ENCODE data around the gene MAP3K7CL.
"Not testable (repeated sequence)": the region's sequence is repeated elsewhere in the genome, so short reads cannot be mapped to it uniquely, and the experiment has no call there.

Gene MAP3K7CL

DNA sequence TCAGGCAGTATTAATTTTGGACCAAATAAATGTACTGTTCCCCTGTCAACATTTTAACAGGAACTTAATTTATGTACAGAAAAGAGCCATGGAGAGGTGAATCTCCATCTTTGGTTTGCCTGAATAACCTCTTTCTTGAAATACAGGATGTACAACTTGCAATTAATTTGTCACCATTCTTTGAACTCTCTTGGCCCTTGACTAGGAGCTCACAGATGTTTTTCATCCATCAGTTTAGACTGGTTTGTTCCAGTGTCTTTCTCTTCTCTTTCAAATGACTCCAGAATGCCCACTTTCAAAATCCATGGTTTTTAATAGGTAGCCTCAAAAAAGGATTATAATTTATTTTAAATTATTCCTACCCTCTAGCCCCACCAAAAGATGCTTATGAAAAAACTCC lies 5.0 kb downstream of the MAP3K7CL start:
- no peak for DNase-seq

DNA sequence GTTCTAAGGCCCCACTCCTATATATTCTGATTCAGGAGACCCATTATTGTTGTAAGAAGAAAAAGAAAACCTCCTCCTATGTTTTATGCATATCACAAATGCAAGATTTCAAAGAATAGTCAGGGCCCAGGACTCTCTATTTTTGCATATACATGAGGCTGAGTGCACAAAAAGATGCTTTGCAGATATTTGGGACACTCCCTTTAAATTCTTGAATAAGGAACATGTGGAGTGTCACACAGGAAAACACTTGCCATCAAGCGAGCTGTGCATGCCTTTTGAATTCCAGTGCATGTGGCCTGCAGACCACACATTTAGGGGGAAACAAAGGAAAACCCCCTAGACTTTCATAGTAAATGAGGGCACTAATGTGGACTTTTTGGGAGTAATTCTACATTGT lies 5.6 kb downstream of the MAP3K7CL start:
- no peak for DNase-seq

DNA sequence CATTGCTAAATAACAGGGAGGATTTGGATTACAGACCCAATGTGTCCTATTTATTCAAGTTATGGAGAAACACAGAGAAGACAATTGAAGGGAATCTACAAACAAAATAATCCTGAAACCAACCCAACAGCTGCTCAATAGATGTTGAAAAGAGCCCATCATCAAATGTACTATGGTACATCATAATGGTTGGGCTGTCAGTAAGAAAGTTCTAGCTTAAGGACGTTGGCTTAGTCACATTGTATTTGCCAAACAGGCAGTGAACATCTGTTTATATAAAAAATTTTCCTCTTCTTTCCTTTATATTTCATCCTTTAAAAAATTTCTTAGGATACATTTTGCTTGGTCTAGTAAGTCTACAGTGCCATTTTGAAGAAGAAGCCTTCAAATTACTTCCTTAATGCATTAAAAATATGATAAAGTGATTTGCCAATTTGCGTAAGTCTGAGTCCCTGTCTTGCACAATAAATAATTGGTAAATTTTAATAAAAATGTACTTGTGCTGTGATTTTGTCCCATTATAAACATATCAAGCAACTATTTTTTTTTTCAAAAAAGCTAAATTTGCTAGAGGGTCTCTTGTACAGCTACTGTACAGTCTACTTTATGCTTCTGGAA lies 14.4 kb downstream of the MAP3K7CL start:
- DNase-seq: no peak

DNA sequence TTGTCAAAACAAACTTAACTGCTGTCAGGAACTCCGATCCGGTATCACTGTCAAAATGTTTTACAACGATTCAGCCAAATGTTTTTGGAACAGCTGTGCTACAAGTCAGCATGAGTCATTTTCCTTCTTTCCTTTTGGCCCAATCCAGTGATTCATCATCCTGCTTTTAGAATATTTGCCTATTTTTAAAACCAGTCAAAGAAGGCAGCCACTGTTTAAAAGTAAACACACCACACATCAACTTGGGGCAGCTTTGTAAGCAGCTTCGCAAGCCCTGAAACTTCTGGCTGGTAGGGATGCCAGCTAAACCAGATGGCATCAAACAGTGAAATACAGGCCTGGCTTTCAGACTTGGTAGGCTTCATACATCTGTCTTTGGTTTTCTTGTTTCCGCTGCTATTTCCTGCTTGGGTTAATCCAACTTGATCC lies 14.9 kb downstream of the MAP3K7CL start:
- DNase-seq: no peak

DNA sequence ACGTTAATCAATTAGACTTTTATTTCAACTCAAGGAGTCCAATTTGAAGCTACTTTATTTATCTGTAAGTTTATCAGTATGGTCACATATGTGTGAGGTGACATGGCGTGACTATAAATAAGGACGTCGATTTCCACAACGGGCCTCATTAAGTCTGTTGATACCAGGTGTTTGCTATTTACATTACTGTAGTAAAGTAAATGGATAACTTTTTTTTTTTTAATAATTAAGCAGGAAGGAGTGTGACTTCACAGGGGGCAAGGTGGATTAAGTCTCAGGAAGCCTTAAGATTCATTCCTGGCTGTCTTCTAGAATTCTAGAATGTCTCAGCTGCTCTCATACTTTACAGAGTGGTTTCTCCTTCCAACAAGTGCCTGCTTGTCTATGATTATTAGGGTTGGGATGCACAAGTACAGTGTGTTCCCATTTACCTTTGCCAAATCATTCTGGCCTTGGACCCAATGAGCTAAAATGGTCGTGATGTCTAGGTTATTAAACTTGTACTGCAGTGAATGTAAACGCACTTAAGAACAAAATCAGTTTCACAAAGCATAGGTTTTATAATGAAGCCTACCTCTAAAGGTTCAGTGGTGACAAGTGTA lies 15.5 kb downstream of the MAP3K7CL start:
- no peak for DNase-seq

DNA sequence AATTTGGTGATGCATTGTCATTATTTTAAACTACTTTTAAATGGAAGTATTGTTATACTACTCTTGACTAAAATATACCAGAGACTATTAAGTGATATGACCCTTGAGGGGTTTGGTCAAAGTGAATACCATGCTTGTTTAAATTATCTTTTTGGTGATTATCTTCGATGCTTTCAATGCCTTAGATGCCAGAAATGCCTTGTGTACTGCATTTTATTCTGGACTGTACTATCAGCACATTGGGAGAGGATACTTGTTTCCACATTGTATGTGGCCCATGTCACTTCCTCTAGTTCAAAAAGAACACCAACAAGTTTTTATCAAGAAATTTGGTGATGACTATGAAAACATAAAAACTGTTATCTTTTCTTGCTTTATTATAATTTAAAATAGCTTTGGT lies 16.3 kb downstream of the MAP3K7CL start:
- DNase-seq: no peak

DNA sequence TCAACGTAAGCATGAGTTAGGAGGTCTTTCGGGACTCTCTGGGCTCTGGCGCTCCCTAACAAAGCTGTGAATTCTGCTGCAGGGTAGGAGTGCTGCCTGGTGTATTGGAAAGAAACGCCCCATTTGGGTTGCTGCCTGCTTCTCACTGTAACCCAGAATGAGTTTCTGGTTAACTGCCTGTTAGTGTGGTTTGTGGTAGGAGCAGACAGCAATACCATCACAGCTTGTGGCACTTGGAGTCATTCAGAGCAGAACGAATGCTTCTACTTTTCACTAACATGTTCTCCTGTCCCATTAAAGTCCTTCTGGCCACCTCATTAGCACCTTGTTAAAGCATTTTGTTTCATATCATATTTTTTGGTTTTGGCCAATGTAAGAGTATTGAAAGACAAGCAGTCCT lies 18.1 kb downstream of the MAP3K7CL start:
- DNase-seq: no peak

DNA sequence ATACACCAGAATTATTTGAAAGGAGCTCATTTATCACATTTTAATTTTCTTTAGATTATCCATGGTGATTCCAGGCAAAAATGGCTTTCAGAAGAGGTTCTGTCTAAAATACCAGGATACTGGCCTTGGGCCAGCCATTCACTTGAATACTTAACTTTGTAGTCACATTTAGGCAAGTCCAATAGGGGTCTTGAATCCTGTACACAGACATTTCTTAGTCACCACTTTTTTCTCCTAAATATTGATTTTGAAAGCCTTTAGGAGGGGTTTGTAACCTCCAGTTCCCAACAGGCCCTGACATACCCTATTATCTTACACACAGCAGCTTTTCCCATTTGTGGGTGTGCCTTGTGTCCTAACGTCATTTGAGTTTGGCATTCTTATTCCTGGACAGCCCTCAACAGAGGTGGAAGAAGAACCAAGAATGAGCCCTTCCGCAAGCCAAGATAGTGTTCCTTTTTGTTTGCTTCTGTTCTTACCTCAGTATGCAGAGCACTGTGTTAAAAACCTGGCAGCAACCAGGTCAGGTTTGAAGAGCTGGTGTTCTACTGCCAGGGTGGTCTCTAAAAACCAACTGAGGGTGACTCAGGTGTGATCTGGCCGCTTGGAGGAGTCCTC lies 19.5 kb downstream of the MAP3K7CL start:
- DNase-seq: no peak

DNA sequence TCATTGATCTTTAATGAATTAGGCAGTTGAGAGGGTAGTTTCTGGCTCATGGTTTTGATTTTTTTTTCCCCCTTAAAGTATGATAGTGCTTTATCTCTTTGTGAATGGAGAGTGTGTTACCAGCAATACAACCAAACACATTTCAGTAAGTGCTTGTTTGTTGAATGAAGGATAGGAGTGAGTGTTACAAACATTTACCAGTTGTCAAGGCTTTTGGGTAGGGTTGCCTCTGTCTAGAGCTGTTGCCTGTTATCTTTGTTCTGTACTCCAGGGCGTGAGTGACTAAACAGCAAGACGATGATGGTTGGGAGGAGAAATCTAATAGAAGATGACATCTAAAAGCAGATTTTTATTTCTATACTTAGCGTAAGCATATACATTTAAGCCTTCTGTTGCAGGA lies 21.5 kb downstream of the MAP3K7CL start:
- DNase-seq: no peak

DNA sequence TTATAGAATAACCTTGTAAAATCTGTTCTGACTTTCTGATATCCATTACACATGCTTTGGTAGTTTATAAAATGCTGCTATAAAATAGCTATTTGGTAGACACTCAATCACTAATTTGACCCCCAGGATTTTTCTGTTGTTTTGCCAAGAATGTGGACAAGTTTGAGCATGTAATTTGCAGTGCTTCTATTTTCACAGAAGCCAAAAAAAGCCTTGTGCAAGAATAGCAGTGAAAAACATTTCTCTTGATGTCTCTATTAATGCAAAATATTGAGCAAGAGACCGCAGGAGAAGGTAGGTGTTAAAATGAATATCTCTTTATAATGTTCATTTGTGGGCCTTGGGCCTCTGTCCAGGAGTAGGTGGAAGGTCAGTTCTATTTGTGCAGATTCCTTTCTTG lies 22.5 kb downstream of the MAP3K7CL start:
- DNase-seq: no peak

DNA sequence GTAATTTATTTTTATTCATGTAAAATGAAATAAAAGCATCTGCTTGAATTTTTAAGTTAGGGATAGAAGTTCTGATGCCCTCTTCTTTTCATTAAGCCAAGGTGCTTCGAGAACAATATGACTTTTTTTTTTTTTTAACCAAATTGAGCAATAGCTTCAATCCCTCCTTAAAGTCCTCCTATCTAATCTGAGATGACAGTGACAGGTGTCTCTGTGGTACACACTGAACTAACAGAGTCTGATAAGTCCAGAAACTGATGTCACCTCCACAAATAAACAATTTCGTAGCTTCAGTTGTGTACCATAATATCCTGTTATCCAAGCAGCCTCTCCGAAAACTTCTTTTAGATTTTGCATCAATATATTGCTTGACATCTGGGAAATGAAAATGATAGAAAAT lies 23.8 kb downstream of the MAP3K7CL start:
- DNase-seq: no peak

DNA sequence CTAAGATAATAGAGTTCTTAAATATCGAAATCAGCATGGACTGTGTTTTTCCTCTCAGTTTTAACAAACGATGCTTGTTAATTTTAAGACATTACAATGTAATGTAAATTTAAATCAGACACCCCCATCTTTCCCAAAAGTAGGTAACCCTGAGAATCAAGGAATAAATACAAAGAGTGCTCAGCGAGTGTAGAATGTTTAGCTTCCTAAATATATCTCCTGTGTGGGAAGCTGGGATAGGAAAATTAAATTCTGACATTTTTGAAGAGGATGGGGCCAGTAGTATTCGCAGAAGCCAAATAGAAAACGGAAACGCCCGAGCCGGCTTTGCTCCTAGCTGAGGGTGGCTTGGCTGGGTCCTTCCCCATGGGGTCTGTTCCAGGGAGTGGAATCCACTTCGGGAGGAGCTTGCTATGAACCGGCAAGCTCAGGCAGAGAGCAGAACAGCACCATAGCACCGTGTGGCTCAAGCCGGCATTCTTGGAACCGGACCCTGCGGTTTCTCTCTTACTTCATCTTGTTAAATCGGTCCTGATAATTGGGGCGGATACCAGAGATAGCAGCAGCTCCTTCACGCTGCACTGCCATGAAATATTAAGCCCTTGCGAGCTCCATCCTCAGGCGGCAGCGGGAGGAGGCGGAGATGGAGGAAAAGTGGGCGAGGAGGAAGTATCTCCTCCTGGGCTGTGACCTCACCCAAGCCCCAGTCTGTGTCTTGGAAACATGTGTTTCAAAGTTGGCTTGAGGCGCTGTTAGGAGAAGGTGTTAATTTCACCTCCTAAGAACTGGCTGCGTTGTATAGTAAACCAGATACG lies 24.9 kb downstream of the MAP3K7CL start:
- DNase-seq: no peak

DNA sequence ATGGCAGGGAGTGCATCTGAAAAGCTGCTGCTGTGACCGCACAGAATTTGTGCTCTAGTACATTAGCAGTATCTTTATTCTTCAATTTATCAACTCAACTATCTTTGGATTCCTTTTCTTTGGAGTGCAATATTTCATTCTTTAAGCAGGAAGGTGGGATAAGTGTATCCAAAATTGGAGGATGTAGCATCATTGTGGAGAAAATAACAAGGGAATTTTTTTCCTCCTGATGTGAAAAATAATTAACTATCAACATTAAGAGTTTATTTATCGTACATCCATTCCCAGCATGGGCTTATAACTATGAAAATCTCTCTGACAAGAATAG lies 25.5 kb downstream of the MAP3K7CL start:
- no peak for DNase-seq

DNA sequence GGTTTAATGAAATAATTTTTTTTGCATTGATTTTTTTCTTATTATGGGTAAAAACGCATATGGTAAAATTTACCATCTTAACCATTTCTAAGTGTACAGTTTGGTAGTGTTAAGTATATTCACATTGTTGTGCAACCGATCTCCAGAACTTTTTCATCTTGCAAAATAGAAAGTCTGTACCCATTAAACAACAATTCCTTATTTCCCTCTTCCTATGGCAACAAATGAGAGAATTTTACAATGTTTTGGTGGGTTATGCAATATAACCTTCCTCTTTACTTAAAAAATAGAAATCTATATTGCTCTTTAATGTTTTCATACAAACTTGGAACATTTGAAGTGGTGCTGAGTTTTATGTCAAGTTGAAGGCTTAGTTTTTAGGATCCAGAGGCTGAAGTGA lies 26.6 kb downstream of the MAP3K7CL start:
- DNase-seq: no peak

DNA sequence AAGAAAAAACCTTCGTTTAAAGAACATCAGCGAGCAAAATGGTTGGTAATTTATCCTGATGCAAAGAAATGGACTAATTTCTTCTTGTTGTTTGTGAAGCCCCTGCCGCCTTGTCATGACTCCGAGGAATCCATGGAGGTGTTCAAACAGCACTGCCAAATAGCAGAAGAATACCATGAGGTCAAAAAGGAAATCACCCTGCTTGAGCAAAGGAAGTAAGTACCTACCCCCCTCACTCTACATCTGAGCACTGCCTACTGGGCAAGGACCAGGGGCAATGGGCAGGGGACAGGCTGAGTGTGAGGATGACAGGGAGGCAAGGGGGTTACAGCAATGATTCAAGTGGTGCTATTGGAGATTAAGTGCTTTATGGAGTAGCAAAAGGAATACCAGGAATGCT lies 29.4 kb downstream of the MAP3K7CL start:
- DNase-seq: no peak

DNA sequence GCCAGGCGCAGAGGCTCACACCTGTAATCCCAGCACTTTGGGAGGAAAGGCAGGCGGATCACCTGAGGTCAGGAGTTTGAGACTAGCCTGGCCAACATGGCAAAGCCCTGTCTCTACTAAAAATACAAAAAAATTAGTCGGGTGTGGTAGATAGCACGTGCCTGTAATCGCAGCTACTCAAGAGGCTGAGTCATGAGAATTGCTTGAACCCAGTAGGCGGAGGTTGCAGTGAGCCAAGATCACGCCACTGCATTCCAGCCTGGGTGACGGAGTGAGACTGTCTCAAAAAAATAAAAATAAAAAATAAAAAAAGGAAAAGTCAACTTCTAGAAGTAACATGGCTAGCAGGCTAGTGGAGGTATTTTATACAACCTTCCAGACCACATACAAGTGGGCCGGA lies 32.4 kb downstream of the MAP3K7CL start:
- not testable (repeated sequence) for DNase-seq

DNA sequence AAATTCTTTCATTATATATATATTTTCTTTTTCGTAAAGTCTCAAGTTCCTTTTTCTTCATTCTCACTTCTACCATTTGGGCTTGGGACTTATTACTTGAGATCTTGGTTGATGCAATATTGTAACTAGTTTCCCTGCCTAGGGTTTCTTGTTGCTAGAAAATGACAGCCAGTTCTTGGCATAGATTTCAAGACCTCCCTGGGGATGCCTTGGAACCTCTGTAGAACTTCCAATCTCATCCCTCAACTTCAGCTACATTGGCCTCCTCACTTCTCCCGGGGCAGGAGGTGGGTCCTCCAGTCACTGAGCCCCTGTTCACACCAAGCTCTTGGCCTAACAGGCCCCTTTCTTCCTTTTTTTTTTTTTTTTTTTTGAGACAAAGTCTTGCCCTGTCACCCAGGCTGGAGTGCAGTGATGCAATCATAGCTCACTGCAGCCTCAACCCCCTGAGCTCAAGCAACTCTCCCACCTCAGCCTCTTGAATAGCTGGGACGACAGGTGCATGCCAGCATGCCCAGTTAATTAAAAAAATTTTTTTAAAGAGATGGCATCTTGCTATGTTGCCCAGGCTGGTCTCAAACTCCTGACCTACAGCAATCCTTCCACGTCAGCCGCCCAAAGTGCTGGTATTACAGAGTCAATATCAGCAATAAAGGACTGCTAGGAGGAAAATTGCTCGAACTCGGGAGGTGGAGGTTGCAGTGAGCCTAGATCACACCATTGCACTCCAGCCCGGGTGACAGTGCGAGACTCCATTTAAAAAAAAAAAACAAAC lies 33.1 kb downstream of the MAP3K7CL start:
- no peak for DNase-seq

DNA sequence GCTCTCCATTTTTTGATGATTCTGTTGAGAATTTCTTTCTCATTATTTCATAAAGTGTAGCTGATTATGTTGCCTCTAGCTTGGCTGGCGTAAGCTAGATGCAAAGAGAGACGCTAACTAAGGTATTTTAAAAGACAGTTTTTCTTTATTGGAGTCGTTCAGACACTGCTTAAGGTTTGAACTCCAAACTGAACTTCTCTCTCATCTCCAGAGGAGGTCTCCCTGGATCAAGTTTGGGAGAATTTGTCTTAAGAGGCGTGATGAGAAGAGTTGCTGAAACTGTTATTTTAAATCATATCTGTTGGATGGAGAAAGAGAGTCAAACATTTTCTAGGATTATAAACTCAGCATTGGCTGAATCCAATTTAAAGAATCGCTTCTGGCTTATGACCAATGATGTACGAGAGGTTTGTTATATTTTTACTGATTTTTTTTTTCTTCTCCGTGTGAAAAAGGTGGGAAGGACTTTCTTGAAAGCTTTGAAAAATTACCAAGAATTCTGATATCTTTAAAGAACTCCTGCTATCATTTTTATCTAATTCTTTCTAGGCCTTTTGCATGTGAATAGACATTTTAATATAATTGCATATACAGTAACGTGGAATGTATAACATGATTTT lies 34.0 kb downstream of the MAP3K7CL start:
- DNase-seq: no peak

DNA sequence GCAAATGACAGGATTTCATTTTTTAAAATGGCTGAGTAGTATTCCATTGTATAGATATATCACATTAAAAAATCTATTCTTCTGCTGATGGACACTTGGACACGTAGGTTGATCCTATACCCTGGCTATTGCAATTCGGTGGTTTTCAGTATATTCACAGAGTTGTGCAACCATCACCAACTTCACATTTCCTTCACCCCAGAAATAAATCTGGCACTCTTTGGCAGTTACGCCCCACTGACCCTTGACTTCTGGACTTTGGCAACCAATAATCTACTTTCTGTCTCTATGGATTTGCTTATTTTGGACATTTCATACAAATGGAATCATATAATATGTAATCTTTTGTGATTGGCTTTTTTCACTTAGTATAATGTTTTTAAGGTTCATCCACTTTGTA lies 35.9 kb downstream of the MAP3K7CL start:
- DNase-seq: no peak

DNA sequence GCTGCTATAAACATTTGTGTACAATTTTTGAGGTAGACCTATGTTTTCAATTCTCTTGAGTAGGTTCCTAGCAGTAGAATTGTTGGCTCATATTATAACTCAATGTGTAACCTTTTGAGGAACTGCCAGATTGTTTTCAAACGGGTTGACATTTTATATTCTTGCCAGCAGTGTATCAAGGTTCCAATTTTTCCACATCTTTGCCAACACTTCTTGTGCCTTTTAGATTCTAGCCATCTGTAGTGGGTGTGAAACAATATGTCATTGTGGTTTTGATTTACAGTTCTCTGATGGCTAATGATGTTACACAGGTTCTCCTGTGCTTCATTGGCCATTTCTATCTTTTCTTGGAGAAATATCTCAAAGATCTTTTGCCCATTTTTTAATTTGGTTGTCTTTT lies 36.4 kb downstream of the MAP3K7CL start:
- DNase-seq: no peak

DNA sequence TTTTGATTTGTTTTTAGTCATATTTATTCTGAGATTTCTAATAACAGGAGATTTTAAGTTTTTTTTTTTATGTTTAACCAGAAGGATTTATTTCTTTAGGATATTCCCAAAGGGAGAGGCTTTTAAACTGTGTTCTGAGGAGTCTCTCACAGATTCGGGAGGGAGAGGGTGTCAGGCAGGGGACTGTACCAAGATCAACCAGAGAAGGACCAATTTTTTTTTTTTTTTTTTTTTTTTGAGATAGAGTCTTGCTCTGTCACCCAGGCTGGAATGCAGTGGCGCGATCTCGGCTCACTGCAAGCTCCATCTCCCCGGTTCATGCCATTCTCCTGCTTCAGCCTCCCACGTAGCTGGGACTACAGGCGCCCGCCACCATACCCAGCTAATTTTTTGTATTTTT lies 37.0 kb downstream of the MAP3K7CL start:
- not testable (repeated sequence) for DNase-seq

DNA sequence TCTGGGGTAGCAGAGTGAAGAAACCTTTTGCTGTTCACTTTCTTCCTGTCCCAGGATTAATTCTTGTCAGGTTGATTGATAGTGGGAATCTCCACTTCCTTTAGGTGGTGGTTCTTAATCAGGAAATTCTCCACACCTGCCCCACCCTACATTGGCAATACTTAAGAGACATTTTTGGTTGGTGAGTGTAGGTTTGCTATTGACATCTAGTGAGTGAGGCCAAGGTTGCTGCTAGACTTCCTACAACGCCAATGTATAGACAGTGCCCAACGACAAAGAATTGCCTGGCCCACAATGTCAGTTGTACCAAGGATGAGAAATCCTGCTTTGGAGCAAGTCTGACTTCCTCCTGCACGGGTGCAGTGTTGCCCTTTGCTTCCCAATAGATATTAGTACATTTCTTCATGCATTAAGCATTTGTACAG lies 38.5 kb downstream of the MAP3K7CL start:
- no peak for DNase-seq

DNA sequence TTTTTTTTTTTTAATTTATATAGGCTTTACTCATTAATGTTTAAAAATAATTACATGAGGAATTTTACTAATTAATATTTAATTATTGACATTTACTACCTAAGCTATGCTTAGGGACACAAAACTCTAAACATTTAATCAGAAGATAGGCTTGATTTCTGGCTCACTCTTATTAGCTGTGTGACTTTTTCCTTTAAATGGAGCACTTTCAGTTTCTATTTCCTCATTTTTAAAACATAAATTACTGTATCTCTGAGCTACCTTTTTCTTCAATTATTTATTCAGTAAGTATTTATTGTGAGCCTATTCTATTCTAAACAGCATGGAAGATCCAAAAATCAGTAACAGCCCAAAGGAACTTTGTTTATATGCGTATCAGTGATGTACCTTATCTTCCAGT lies 40.5 kb downstream of the MAP3K7CL start:
- DNase-seq: no peak

All from activated T-cell treated with anti-CD3 and anti-CD28 coated beads, Interleukin-2, amount 50 U/mL, for 1 hour (primary cell).